ENCODE results near the gene MMS19.
"Not testable (repeated sequence)": the region's sequence is repeated elsewhere in the genome, so short reads cannot be mapped to it uniquely, and the experiment has no call there.

MMS19 gene

DNA sequence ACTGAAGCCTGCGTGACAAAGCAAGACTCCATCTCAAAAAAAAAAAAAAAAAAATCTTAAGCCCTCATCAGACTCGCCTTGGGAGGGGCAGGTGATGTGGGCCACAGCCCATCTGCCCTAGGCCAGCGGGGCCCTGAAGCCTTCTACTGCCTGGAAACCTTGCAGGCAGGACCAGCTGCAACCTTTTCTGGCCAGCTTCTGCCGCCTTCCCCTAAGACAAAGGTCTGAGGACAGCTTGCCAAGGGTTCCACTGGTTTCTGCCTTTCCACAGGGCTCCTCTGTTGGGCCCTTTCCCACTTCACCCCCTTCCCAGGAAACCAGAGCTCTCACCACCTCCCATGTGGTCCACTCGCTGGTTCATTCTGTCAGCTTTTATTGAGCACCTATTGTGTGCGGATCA, 35.7 kb upstream of the MMS19 start:
- Mint-ChIP-seq H3K27ac (no peak overlapping the region), H3K36me3 (ENCODE audit: low read depth) (no peaks in the 10 kb centered on the region), H3K27me3 (no peaks in the 10 kb centered on the region), H3K4me1 (ENCODE audit: low read depth) (no peaks in the 10 kb centered on the region), H3K4me3 (no peak overlapping the region), H3K9me3 (no peaks in the 10 kb centered on the region)
- DNase-seq, result no peak

DNA sequence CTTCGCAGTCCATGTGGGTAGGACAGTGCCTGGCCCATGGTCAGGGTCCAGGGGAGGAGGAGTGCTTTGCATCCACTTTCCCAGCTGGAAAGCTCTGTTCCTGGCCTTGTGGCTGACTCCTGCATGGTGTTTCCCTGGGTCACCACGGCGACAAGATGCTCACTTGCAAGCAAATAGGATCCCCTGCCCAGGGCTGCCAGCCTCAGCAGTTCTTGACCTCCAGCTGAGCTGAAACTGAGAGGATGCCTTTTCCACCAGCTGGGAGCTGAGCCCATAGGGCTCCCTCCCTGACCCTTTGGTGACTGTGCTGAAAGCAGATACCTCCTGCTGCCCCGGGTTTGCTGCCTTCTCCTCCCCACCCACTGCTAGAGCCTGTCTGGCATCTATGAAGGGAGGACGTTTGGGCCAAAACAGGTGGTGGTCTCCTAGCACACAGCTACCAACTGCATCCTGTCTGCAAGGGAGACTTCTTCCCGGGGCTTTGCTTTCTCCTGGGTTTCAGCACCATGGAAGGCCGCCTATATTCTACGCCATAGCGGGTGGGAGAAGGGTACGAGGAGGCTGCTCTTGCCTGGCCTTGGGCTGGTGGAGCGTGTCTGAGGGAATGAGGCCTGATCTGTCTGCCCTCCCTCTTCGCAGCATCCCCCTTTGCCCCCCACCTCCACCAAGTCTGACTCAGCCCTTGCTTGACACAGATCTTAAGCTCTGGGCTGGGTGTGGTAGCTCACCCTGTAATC, 34.9 kb upstream of the MMS19 start:
- Mint-ChIP-seq H3K36me3 (ENCODE audit: low read depth) (no peaks in the 10 kb centered on the region), H3K4me3 (no peak overlapping the region), H3K9me3 (no peaks in the 10 kb centered on the region), H3K27ac (no peak overlapping the region), H3K4me1 (ENCODE audit: low read depth) (no peaks in the 10 kb centered on the region), H3K27me3 (no peaks in the 10 kb centered on the region)
- DNase-seq, result no peak

DNA sequence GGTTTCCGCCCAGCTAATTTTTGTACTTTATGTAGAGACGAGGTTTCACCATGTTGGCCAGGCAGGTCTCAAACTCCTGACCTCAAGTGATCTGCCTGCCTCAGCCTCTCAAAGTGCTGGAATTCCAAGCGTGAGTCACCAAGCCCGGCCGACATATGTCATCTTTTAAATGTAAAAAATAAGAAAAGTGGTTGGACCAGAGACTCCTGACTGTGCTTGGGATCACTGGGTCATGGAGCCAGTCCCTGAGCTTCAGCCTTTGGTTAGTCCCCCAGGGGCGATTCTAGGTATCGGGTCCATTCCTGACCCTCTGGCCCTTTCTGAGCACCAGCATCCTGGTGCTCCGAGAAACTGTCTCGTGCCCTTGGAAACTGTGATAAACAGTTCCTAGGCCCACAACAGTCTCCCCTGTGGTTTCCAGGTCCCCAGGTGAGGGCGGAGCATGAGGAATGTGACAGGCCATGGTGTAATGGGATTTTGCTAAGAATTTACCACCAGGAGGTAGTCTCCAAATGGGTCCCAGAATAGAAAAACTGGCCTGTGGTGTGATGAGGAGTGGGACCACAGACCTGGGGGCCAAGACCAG, 33.3 kb upstream of the MMS19 start:
- Mint-ChIP-seq H3K36me3 (ENCODE audit: low read depth) (no peaks in the 10 kb centered on the region), H3K4me3 (no peak overlapping the region), H3K4me1 (ENCODE audit: low read depth) (no peaks in the 10 kb centered on the region), H3K27ac (no peak overlapping the region), H3K27me3 (no peaks in the 10 kb centered on the region), H3K9me3 (no peaks in the 10 kb centered on the region)
- DNase-seq, result no peak

DNA sequence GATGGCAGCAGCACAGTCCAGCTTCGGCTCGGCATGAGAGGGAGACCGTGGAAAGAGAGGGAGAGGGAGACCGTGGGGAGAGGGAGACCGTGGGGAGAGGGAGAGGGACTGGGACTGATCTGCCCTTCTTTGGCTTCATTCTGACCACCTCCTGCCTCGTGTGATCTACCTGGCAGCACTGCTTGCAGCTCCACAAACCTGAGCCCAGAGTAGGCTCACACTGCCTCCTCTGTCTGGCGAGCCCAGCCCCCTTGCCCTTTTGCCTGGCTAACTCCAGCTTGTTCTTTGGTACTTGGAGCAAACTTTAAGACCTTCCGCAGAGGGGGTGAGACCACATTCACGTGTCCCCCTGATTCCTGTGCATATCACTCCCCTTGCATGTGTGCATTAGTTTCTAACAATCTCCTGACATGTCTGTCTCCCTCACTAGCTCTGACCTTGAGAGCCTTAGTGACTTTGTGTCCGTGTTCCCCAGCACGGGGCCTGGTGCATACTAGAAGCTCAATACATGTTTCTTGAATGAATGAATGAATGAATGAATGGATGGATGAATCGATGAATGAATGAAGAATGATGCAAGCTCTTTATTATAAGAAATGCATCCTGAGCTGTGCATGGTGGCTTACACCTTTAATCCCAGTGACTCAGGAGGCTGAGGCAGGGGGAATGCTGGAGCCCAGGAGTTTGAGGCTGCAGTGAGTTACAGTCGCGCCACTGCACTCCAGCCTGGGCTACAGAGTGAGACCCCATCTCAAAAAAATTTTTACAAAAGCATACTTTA, 31.7 kb upstream of the MMS19 start:
- Mint-ChIP-seq H3K27me3 (no peaks in the 10 kb centered on the region), H3K4me1 (ENCODE audit: low read depth) (no peaks in the 10 kb centered on the region), H3K4me3 (no peak overlapping the region), H3K36me3 (ENCODE audit: low read depth) (no peaks in the 10 kb centered on the region), H3K27ac (no peak overlapping the region), H3K9me3 (no peaks in the 10 kb centered on the region)
- no peak for DNase-seq

DNA sequence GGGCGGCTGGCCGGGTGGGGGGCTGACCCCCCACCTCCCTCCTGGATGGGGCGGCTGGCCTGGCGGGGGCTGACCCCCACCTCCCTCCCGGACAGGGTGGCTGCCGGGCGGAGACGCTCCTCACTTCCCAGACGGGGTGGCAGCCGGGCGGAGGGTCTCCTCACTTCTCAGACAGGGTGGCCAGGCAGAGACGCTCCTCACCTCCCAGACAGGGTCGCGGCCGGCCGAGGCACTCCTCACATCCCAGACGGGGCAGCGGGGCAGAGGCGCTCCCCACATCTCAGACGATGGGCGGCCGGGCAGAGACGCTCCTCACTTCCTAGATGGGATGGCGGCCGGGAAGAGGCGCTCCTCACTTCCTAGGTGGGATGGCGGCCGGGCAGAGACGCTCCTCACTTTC, 30.7 kb upstream of the MMS19 start:
- not testable (repeated sequence) for H3K36me3 Mint-ChIP-seq (ENCODE audit: low read depth); H3K27ac Mint-ChIP-seq; H3K9me3 Mint-ChIP-seq; DNase-seq; H3K27me3 Mint-ChIP-seq; H3K4me3 Mint-ChIP-seq; H3K4me1 Mint-ChIP-seq (ENCODE audit: low read depth)

DNA sequence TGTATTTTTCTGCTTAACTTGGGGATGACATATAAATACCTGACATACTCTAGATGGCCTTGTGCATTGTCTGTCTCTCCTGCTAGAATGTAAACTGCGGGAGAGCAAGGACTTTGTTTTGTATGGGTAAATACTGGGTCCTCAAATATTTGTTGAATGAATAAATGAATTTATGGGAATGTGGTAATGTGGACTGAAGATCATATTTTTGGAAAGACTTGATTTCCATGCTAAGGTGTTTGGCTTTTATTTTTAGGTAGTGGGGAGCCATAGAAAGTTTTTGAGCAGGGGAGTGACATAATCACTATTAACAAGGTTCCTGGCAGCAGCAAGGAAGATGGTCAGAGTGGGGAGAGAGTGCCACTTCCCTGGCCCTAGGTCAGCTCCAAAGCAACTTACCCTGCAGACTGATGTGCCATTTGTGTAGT, 27.5 kb upstream of the MMS19 start:
- DNase-seq, result no peak
- no peaks in the 10 kb centered on the region for H3K9me3 Mint-ChIP-seq
- no peak overlapping the region for H3K4me3 Mint-ChIP-seq
- no peak overlapping the region for H3K27ac Mint-ChIP-seq
- H3K36me3 Mint-ChIP-seq (ENCODE audit: low read depth), result no peaks in the 10 kb centered on the region
- H3K27me3 Mint-ChIP-seq, result no peaks in the 10 kb centered on the region
- no peaks in the 10 kb centered on the region for H3K4me1 Mint-ChIP-seq (ENCODE audit: low read depth)

DNA sequence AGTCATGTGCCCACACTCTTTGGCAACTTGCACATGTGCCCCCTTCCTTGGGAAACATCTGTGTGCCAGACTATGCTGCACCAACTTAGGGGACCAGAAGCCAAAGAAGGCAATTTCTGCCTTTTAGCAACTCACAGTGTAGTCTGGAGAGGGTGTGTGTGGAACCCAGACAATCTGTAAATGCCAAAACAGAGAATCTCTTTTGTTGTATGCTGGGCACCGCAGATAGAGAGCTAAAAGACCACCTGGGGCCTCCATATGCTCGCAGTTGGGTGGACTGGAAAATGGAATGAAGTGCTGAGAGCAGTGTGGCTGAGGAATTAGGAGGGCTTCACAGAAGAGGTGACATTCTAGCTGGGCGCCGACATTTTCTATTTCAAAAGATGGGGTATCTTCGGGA, 26.9 kb upstream of the MMS19 start:
- H3K4me3 Mint-ChIP-seq, result no peak overlapping the region
- no peaks in the 10 kb centered on the region for H3K4me1 Mint-ChIP-seq (ENCODE audit: low read depth)
- H3K9me3 Mint-ChIP-seq, result no peaks in the 10 kb centered on the region
- H3K36me3 Mint-ChIP-seq (ENCODE audit: low read depth), result no peaks in the 10 kb centered on the region
- H3K27ac Mint-ChIP-seq, result no peak overlapping the region
- DNase-seq, result no peak
- H3K27me3 Mint-ChIP-seq, result no peaks in the 10 kb centered on the region

DNA sequence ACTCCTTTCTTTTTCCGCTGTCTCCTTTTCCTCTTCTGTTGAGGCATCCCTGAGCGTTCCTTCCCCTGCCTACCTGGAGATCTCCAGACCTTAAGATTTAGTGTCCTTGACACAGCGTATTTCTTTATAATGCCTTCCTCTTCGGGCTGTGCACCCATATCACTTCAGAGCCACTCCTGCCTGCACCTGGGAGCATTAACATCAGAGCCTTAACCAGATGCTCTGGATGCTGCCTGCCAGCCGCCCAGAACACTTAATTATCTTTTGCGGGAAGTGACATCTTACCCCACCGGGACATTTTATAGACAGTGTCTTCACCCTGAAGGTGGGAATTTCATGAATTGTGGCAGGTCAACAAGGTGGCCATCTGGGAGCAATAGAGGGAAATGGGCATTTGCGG, 24.7 kb upstream of the MMS19 start:
- Mint-ChIP-seq H3K27ac (no peak overlapping the region), H3K4me1 (ENCODE audit: low read depth) (no peaks in the 10 kb centered on the region), H3K4me3 (no peak overlapping the region), H3K36me3 (ENCODE audit: low read depth) (no peaks in the 10 kb centered on the region), H3K27me3 (no peaks in the 10 kb centered on the region), H3K9me3 (no peaks in the 10 kb centered on the region)
- DNase-seq, result no peak

DNA sequence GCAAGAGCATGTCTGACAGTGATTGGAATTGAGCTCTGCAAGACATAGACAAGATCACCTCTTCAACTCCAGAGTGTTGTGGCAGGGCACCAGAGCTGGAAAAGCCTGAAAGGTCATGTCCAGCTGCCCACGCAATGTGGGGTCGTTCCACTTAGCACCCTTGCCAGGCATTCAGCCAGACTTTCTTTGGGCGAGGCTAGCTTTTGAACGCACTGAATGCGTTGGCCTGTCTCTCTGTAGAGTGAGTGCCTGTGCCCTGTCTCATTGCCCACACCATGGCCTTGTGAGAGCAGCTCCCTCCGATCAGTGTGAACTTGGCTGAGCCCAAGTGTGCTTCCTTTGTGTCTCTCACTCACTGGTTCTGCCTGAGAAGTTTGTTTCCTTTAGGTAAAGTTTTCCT, 23.8 kb upstream of the MMS19 start:
- DNase-seq, result no peak
- no peaks in the 10 kb centered on the region for H3K36me3 Mint-ChIP-seq (ENCODE audit: low read depth)
- no peaks in the 10 kb centered on the region for H3K4me1 Mint-ChIP-seq (ENCODE audit: low read depth)
- H3K4me3 Mint-ChIP-seq, result no peak overlapping the region
- H3K27ac Mint-ChIP-seq, result no peak overlapping the region
- no peaks in the 10 kb centered on the region for H3K9me3 Mint-ChIP-seq
- H3K27me3 Mint-ChIP-seq, result no peaks in the 10 kb centered on the region

DNA sequence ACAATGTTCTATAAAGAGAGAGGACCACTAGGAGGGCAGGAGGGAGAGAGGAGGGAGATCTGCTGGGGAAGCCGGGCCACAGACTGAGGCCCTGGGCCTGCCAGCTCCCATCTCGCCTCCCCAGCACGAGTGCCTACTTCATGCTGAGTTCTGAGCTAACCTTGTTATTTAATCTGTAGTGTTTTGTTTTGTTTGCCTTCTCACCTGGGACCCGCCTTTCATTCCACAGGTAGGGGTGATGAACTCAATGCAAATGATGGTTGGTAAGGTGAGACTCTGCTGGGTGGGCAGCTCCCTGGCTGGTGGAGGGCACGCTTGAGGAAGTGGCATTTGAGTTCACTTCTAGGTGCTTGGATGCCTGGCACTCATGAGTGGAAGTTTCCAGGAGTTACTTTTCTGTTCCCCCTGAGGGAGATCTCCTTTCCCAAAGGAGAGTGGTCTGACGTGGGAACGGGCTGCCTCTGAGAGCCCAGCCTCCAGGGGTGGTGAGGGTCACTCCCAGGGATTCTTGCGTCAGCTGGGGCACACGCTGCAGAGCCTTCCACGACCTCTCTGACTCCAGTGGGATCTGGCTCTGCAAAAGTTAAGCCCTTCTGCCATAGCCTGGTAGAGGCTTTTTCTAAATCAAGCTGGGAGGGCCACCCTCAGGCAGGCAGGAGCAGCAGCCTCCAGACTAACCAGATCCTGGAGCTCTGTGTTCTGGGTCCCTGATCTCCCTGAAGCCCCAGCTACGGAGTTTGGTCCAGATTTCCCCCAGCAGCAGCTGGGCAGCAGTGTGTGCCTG, 22.9 kb upstream of the MMS19 start:
- H3K36me3 Mint-ChIP-seq (ENCODE audit: low read depth), result no peaks in the 10 kb centered on the region
- H3K9me3 Mint-ChIP-seq, result no peaks in the 10 kb centered on the region
- no peak for DNase-seq
- no peak overlapping the region for H3K4me3 Mint-ChIP-seq
- no peaks in the 10 kb centered on the region for H3K27me3 Mint-ChIP-seq
- H3K4me1 Mint-ChIP-seq (ENCODE audit: low read depth), result no peaks in the 10 kb centered on the region
- no peak overlapping the region for H3K27ac Mint-ChIP-seq

DNA sequence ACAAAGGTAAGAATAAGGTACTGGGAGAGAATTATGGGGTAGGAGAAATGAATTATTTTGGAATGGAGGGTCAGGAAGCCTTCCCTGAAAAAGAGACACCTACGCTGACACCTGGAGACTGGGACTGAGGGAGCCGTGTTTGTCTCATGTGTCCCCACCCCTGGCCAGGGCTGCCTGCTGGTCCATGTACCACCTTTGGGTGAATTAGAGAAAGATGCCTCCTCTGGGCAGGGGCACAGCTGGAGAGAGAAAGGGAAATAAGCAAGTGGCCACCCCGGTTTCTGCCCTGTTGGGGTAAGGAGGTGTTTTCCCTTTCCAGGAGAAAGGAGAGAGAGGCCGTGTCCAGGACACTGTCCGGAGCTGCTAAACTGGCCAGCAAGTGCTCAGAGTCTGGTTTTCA, 22.3 kb upstream of the MMS19 start:
- Mint-ChIP-seq H3K9me3 (no peaks in the 10 kb centered on the region), H3K4me3 (no peak overlapping the region), H3K36me3 (ENCODE audit: low read depth) (no peaks in the 10 kb centered on the region), H3K4me1 (ENCODE audit: low read depth) (no peaks in the 10 kb centered on the region), H3K27me3 (no peaks in the 10 kb centered on the region), H3K27ac (no peak overlapping the region)
- no peak for DNase-seq

DNA sequence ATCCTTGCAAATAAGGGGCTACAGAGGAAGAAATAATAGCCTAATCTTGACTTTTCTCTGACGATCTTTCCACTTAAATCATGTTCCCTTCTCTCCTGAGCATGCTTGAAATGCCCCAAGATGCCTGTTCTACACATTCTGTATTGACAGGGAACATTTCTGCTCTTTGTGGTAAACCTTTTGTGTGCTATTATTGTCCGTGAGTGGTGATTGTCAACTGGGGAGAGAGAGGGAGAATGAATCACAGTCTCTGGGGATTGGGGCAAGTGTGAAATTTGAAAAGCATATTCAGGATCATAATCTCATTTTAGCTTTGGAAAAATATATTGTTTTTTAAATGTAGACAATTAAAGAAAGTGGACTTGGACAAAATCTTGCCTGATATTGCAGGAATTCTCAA, 21.1 kb upstream of the MMS19 start:
- no peaks in the 10 kb centered on the region for H3K9me3 Mint-ChIP-seq
- H3K36me3 Mint-ChIP-seq (ENCODE audit: low read depth), result no peaks in the 10 kb centered on the region
- no peaks in the 10 kb centered on the region for H3K27me3 Mint-ChIP-seq
- no peak overlapping the region for H3K27ac Mint-ChIP-seq
- H3K4me3 Mint-ChIP-seq, result no peak overlapping the region
- DNase-seq, result no peak
- no peaks in the 10 kb centered on the region for H3K4me1 Mint-ChIP-seq (ENCODE audit: low read depth)

DNA sequence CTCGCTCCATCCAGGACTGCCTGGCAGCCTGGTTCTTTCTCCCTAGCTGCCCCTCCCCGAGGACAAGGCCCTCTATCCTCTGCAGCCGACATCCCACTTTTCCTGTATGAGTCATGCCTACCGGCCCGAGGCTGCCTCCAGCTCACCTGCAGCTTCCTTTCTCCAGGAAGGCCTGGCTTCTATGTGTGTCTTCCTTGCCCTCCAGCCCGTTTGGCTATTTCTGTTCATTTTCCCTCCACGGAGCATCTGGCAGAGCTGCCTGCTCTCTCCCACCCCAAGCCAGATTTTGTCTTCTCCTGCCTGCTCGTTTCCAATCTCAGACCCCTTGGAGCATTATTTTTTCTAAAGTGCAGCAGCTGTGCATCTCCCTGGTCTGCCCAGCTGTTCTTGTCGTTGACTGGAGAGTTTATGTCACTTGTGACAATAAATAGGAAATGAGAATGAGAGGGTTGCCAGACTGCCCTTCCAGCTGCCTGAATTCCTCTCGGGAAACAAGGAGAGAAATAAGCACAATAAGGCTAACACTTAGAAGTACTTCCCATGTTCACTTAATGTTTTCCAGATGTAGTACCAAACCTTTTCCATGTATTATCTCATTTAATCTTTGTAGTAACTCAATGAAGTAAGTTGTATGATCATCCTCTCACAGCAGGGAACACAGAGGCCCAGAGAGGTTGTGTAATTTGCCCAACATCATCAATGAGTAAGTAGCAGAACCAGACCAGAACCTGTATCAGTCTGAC, 20.2 kb upstream of the MMS19 start:
- DNase-seq, result no peak
- H3K27ac Mint-ChIP-seq, result no peak overlapping the region
- no peaks in the 10 kb centered on the region for H3K9me3 Mint-ChIP-seq
- H3K4me1 Mint-ChIP-seq (ENCODE audit: low read depth), result no peaks in the 10 kb centered on the region
- no peak overlapping the region for H3K4me3 Mint-ChIP-seq
- H3K36me3 Mint-ChIP-seq (ENCODE audit: low read depth), result no peaks in the 10 kb centered on the region
- H3K27me3 Mint-ChIP-seq, result no peaks in the 10 kb centered on the region

DNA sequence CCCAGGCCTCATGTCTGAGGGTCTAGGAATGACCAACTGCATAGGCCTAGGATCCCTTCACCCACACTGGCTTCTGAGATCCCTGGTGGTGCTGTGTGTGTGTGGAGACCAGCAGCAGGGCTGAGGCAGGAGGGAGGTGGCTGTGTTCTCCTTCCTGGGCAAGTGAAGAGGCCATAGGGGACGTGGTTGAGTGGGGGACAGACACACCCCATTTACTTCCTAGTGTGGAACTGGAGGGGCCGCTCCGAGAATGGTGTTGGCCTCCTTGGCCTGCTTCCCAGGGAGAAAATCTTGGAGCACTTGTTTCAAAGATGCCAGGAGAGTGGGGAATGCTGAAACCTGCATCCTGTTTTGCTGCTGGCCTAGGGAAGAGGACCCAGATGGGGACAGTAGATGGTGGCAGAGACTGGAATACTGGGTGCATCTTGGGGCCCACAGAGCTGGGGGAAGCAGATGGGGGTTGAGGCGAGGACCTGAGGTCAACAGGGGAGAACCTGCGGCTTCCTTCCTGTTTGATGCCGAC, 19.6 kb upstream of the MMS19 start:
- H3K36me3 Mint-ChIP-seq (ENCODE audit: low read depth), result no peaks in the 10 kb centered on the region
- no peak overlapping the region for H3K27ac Mint-ChIP-seq
- no peaks in the 10 kb centered on the region for H3K4me1 Mint-ChIP-seq (ENCODE audit: low read depth)
- no peaks in the 10 kb centered on the region for H3K9me3 Mint-ChIP-seq
- no peak for DNase-seq
- no peaks in the 10 kb centered on the region for H3K27me3 Mint-ChIP-seq
- no peak overlapping the region for H3K4me3 Mint-ChIP-seq
